IMR-90 (cell line): ENCODE measurements around the gene BTBD2.

Experiments
- CEBPB ChIP-seq: IDR thresholded peaks from 2 replicates; pipeline ENCODE4 v1.6.1; 2012; ENCODE audit warnings: low read depth, low read length, improper control_type of control experiment
- CHD1 ChIP-seq: IDR thresholded peaks from 2 replicates; pipeline ENCODE4 v1.6.1; 2012; ENCODE audit warnings: low read depth, low read length, improper control_type of control experiment
- ELK1 ChIP-seq: fragments of 150-350 bp; IDR thresholded peaks from 2 replicates; pipeline ENCODE4 v1.6.1; 2016; ENCODE audit warnings: low read depth, mild to moderate bottlenecking, low read length, moderate library complexity, borderline replicate concordance
- FOS ChIP-seq: fragments of 150-350 bp; IDR thresholded peaks from 2 replicates; pipeline ENCODE4 v1.6.1; 2016; ENCODE audit warnings: low read depth, low read length
- MAFK ChIP-seq: IDR thresholded peaks from 2 replicates; pipeline ENCODE4 v1.6.1; 2012; ENCODE audit warnings: low read depth, low read length, improper control_type of control experiment
- MAZ ChIP-seq: IDR thresholded peaks from 2 replicates; pipeline ENCODE4 v1.6.1; 2012; ENCODE audit warnings: low read depth, mild to moderate bottlenecking, low read length, improper control_type of control experiment, moderate library complexity, borderline replicate concordance
- NFE2L2 ChIP-seq: fragments of 150-350 bp; IDR thresholded peaks from 2 replicates; pipeline ENCODE4 v1.6.1; 2016; ENCODE audit warnings: low read depth, mild to moderate bottlenecking, low read length
- POLR2A ChIP-seq: IDR thresholded peaks from 2 replicates; pipeline ENCODE4 v1.6.1; 2012; ENCODE audit warnings: mild to moderate bottlenecking, low read depth, low read length
- RAD21 ChIP-seq: IDR thresholded peaks from 2 replicates; pipeline ENCODE4 v1.6.1; 2012; ENCODE audit warnings: low read length, improper control_type of control experiment
- RCOR1 ChIP-seq: IDR thresholded peaks from 2 replicates; pipeline ENCODE4 v1.6.1; 2012; ENCODE audit warnings: mild to moderate bottlenecking, low read length, improper control_type of control experiment; ENCODE audit not compliant: insufficient replicate concordance
- RFX5 ChIP-seq: IDR thresholded peaks from 2 replicates; pipeline ENCODE4 v1.8.0; 2012; ENCODE audit warnings: low read depth, mild to moderate bottlenecking, low read length, moderate library complexity
- SMC3 ChIP-seq: fragments of 150-350 bp; IDR thresholded peaks from 2 replicates; pipeline ENCODE4 v1.6.1; 2016; ENCODE audit warnings: low read depth, mild to moderate bottlenecking, antibody characterized with exemption, low read length, moderate library complexity
- USF2 ChIP-seq: fragments of 150-350 bp; IDR thresholded peaks from 2 replicates; pipeline ENCODE4 v1.6.1; 2017; ENCODE audit warnings: mild to moderate bottlenecking, antibody characterized with exemption, low read length, low read depth
- TF ChIP-seq, protein P1 (sequence below): conservative IDR thresholded peaks from 2 replicates; pipeline ENCODE4 v1.5.1; 2012; ENCODE audit warnings: mild to moderate bottlenecking, low read depth, low read length, improper control_type of control experiment

DNA sequence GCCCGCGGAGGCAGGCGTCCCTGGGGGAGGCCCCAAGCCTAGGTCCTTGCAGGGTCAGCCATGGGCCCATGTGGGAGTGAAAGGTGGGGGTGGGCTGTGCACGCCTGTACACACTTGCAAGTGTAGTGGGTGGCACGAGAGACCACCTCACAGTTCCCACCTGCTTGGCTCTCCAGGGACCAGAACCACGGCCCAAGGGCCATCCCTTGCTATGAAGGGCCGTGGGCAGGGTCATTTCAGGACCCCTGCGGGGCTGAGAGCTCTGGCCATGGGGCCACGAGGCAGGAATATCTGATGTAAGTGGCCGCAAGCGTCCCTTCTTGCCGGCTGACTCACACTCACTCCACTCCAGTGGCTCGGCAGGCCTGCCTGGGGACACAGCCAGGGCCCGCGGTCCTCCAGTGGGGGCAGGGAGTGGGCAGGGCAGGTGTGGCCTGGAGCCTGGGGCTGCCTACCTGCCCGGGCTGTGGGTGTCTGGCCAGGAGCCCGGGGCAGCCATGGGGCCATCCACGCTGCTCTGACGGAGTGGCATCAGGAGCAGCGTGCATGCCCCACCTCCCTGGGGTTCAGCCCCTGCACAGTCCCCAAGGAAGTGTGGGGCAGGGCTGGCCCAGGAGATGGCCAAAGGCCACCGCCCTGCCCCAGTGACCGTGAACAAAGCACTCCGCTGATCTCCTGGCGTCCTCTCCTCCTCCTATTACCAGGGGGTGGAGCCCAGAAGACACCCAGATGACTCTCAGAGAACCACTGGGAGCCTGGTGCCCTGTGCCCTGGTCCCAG, 44.1 kb upstream of the BTBD2 start:
- TF ChIP-seq NFE2L2 (no peak), USF2 (no peak), RAD21 (no peak), MAFK (no peak), POLR2A (no peak), FOS (no peak), RCOR1 (no peak), RFX5 (no peak), CEBPB (peak; percentile 89), SMC3 (no peak), CHD1 (no peak), ELK1 (no peak), MAZ (no peak)
- TF ChIP-seq, protein P1, sequence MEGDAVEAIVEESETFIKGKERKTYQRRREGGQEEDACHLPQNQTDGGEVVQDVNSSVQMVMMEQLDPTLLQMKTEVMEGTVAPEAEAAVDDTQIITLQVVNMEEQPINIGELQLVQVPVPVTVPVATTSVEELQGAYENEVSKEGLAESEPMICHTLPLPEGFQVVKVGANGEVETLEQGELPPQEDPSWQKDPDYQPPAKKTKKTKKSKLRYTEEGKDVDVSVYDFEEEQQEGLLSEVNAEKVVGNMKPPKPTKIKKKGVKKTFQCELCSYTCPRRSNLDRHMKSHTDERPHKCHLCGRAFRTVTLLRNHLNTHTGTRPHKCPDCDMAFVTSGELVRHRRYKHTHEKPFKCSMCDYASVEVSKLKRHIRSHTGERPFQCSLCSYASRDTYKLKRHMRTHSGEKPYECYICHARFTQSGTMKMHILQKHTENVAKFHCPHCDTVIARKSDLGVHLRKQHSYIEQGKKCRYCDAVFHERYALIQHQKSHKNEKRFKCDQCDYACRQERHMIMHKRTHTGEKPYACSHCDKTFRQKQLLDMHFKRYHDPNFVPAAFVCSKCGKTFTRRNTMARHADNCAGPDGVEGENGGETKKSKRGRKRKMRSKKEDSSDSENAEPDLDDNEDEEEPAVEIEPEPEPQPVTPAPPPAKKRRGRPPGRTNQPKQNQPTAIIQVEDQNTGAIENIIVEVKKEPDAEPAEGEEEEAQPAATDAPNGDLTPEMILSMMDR, result no peak
